ENCODE measurements around the gene GEN1.

- TF ChIP-seq EP300 (IDR thresholded peaks at IDR 0.05) (no peak), CTCF (IDR thresholded peaks at IDR 0.05) (no peak)
Observed at GRCh38 chr2:17772532-17772931, 18.6 kb downstream of the GEN1 start.

Measured in ovary (tissue), 3 donors.